T-helper 1 cell (primary cell): ENCODE measurements around the gene AKR1B1.

Experiments used
- DNase-seq, 5 donors: peaks; one replicate each; pipeline ENCODE4 v3.0.0-alpha.2; 2012 to 2020

The AKR1B1 gene

DNA sequence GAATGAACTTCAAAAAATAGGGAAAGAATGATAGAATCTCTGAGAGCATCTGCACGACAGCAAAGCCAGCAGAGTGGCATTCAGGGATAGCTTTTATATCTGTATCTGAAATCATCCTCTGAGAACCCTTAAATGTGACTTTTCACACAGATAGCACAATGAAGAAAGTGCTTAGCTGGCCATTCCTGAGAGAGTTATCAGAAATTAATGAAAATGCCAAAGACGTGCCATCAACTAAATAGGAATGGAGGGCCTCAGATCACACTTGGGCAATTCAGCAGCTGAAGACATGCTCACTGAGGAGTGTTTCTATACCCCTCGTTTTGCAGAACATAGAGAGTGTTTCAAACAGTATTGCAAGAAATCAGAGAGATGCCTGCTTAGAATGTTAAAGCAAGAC, 51.6 kb downstream of the AKR1B1 start:
- no peak for DNase-seq

DNA sequence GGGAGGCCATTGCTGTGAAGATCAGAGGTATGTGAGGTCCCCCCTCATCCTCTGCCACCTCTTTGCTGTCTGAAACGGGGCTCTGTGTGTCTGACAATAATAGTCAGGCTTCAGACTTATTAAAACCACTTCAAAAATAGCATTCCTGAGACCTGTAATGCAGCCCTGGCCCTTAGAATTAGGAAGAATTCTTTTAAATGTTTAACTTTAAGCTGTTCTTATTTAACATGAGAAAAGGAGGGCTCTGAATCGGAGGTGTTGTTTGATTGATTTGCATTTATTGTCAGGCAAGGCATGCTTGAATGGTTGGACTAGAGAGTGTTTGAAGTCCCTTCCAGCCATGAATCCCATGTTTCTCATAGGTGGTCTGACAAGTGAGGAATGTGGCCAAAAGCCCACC, 52.5 kb downstream of the AKR1B1 start:
- no peak for DNase-seq

DNA sequence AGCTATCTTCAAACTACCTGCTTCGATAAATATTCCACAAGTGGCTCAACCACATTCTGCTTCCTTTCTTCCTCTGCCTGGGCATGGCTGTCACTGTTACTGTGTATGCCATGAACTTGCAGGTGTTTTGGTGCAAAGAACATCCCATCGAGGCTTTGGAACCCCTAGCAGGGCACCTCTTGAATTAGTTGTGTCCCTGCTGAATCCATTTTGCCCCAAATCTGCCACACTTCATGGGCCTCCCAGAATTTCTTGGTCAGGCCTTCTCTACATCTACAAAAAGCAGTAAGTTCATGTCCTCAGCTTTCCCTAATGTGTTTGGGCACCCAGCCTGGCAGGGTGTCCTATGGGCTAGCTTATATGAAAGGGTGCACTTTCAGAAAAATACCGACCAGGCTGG, 53.6 kb downstream of the AKR1B1 start:
- DNase-seq: no peak

DNA sequence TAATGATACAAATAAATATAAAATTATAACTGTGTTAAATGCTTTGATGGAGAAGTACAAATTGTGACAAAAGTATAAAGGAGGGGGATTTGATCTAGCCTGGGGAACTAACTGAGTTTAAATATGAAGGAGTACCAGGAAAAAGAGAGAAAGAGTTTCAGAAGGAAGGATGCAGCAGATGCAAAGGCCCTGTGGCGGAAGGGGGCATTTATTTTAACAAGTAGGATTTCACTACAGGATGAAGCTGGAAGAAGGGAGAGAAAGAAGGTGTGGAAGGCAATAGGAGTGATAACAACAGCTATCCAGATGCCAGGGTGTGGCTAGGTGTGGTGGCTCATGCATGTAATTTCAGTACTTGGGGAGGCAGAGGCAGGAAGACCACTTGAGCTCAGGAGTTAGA, 55.8 kb downstream of the AKR1B1 start:
- DNase-seq: no peak

DNA sequence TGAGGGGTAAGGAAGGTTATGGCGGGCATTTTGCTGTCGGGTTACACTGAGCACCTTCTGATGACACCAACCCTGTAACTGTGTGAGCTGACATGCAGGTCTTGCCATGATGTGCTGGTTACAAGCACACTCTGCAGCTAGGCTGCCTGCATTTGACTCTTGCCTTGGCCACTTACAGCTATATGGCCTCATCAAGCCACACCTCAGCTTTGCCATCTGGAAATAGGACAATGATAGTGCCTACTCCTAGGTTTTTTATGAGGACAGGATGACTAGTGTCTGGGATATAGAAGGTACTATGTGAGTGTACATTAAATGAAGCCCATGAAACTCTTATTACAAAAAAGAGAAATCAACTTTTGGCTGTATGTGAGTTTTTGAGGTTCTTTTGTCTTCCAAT, 58.0 kb downstream of the AKR1B1 start:
- no peak for DNase-seq

DNA sequence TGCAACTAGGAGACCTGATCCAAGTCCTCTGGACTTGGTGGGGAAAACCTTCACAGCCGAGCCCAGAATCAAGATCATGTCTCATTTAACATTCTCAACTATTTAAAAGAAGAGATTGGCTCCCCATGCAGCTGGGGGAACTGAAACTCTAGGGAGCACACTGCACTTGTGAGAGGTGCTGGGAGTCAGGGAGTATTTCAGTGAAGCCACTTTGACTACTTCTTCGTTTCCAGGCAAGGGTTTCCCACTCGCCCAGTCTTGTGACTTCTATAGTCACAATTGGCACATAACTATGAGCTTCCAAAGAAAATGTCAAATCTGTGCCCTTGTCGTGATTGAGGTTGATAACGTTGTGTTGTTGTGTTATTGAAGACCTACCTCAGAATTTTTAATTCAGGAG, 62.9 kb downstream of the AKR1B1 start:
- DNase-seq: no peak

DNA sequence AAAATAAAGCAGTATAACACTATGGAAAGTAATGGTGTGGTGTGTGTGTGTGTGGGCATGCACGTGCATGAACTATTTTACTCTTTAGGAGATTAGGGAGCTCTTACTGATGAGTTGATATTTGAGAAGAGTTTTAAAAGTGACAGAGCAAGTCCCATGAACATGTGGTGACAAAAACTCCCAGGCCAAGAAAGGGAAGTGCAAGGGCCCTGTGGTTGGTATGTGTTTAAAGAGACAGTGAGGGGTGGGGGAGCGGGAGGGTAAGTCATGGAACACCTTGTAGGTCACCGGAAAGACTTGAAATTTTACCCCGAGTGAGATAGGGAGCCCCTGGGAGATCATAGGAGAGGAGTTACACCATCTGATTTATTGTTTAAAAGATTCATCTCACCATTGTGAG, 63.3 kb downstream of the AKR1B1 start:
- no peak for DNase-seq

DNA sequence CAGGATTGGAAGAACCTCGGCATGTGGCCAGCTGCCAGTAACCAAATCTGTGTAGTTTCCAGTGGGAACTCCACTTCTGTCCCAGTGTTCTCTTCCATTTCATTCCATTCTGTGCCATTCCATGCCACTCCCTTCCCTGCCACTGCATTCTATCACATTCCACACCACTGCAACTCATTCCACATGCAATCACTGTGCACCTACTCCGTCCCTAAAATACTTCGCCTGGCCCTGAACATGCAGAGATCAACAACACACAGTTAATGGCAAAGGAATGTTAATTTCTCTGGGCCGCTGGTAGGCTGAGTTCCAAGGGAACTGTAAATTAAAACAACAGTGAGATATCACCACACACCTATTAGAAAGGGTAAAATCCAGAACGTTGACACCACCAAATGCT, 64.8 kb downstream of the AKR1B1 start:
- DNase-seq: no peak
